Keratinocyte (primary cell): ENCODE results near the gene BCOR.

Experiments
- CTCF ChIP-seq, 3 experiments: IDR thresholded peaks in 1 of 3; conservative IDR thresholded peaks in 1 of 3; optimal IDR thresholded peaks in 1 of 3; 2 replicates in 2 of 3; 3 replicates in 1 of 3; pipeline versions ENCODE3 to v1.5.1; 2011; ENCODE audit warnings: low read length in 3 of 3, mild to moderate bottlenecking in 3 of 3, moderate library complexity in 2 of 3, control low read depth in 1 of 3, inconsistent platforms in 1 of 3; ENCODE audit not compliant: insufficient read depth in 2 of 3; ENCODE audit errors: extremely low read depth in 1 of 3
- EZH2 ChIP-seq: IDR thresholded peaks from one replicate; pipeline ENCODE4 v1.6.1; 2012; ENCODE audit warnings: inconsistent platforms, mild to moderate bottlenecking, low read length, moderate library complexity

DNA sequence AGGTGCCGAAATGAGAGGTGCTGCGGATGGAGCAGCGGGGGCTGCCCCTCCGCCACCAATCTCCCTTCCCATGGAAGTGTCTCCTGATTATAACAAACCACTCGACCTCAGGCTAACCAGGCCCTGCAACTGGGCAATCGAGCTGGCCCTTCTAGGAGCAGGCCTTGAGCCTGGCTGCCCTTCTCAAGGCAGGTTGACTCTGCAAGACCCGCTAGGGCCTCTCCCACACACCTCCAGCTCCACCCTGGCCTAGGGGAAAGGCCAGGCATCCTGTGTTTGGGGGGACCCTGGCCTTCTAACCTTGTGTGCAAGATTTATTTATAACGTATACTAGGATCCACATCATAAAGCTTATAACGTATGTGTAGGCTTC is 3.7 kb upstream of the BCOR start:
- TF ChIP-seq EZH2: no peak
- no peak for TF ChIP-seq CTCF (optimal IDR thresholded peaks at IDR 0.05 in 1 of 3, IDR thresholded peaks at IDR 0.05 in 1 of 3, conservative IDR thresholded peaks at IDR 0.05 in 1 of 3; ENCODE audit: extremely low read depth in 1 of 3, insufficient read depth in 2 of 3, low read length in 3 of 3)
